OCI-LY7 (cell line): ENCODE measurements around the gene CATSPERB. TPM values are rescaled to one million over a fixed set of nuclear protein-coding genes. Genes with fewer than 3 reads are reported as not detected.

Experiments
- BruUV-seq: library from RNA; stranded (reverse); fragments of 400-500 nt; replicated peaks from 2 replicates; lab custom pipeline; 2021; lab: Mats Ljungman, UMichigan
- CTCF ChIA-PET: fragments of 300-600 bp; sonication (Branson Sonifier 250); formaldehyde crosslinking; loops from one replicate; lab custom pipeline; 2022; ENCODE audit warnings: antibody characterized with exemption; ENCODE audit not compliant: unreplicated experiment; lab: Charles Lee
- POLR2A ChIA-PET: fragments of 300-600 bp; sonication (Branson Sonifier 250); formaldehyde crosslinking; loops from one replicate; lab custom pipeline; 2022; ENCODE audit warnings: antibody characterized with exemption; lab: Charles Lee
- DNase-seq: peaks from one replicate; pipeline ENCODE4 v3.0.0-alpha.2; 2015; ENCODE audit warnings: low spot score
- H2AFZ ChIP-seq: fragments of 200-600 bp; sonication (generic), shearing (Covaris generic); 2 replicates; pipeline ENCODE4 v1.6.1; 2014; ENCODE audit warnings: mild to moderate bottlenecking, antibody characterized with exemption, low read length, moderate library complexity
- H3K27ac ChIP-seq: fragments of 200-600 bp; sonication (generic); 2 replicates; pipeline ENCODE4 v1.5.1; 2014; ENCODE audit warnings: mixed run types, low read depth, mild to moderate bottlenecking, moderate library complexity, low read length, inconsistent platforms; ENCODE audit not compliant: poor library complexity, severe bottlenecking
- H3K36me3 ChIP-seq: fragments of 200-600 bp; sonication (generic); 2 replicates; pipeline ENCODE4 v1.6.1; 2014; ENCODE audit warnings: mild to moderate bottlenecking, antibody characterized with exemption, low read length, moderate library complexity, mixed read lengths; ENCODE audit not compliant: insufficient read depth
- H3K4me1 ChIP-seq: fragments of 200-600 bp; sonication (generic); 2 replicates; pipeline ENCODE4 v1.5.1; 2014; ENCODE audit warnings: mild to moderate bottlenecking, low read length; ENCODE audit not compliant: insufficient read depth, poor library complexity, severe bottlenecking
- H3K4me2 ChIP-seq: fragments of 200-600 bp; sonication (generic); 2 replicates; pipeline ENCODE4 v1.6.1; 2014; ENCODE audit warnings: mild to moderate bottlenecking, low read length
- H3K4me3 ChIP-seq: fragments of 200-600 bp; sonication (generic); 2 replicates; pipeline ENCODE4 v1.5.1; 2014; ENCODE audit warnings: mild to moderate bottlenecking, low read depth, low read length; ENCODE audit not compliant: poor library complexity, severe bottlenecking
- H3K79me2 ChIP-seq: fragments of 200-600 bp; sonication (generic); 2 replicates; pipeline ENCODE4 v1.6.1; 2016; ENCODE audit warnings: low read depth, mild to moderate bottlenecking, low read length, moderate library complexity, mixed read lengths; ENCODE audit not compliant: insufficient read depth
- H3K9me2 ChIP-seq: fragments of 200-600 bp; sonication (generic); 2 replicates; pipeline ENCODE4 v1.6.1; 2016; ENCODE audit warnings: mild to moderate bottlenecking, low read length, mixed read lengths; ENCODE audit not compliant: insufficient read depth
- H3K9me3 ChIP-seq: fragments of 200-600 bp; sonication (generic); 2 replicates; pipeline ENCODE4 v1.6.1; 2014; ENCODE audit warnings: mild to moderate bottlenecking, mixed run types, low read length, mixed read lengths
- H4K20me1 ChIP-seq: fragments of 200-600 bp; sonication (generic); 2 replicates; pipeline ENCODE4 v1.6.1; 2014; ENCODE audit warnings: mild to moderate bottlenecking, antibody characterized with exemption, low read length, moderate library complexity, mixed read lengths; ENCODE audit not compliant: insufficient read depth
- EZH2phosphoT487 ChIP-seq: fragments of 200-600 bp; sonication (generic); IDR thresholded peaks from 2 replicates; pipeline ENCODE4 v1.6.1; 2018; ENCODE audit warnings: low read depth, borderline replicate concordance, mild to moderate bottlenecking, mixed run types, antibody characterized with exemption, low read length, moderate library complexity, mixed read lengths
- intact Hi-C: fragments of 100-400 bp; cut with micrococcal nuclease; formaldehyde crosslinking; loops from one replicate; pipeline ENCODE4 v1.10.0; 2022; ENCODE audit not compliant: unreplicated experiment
- total RNA-seq, 2 experiments: library from RNA; depleted of rRNA in 1 of 2; stranded (reverse); fragments of >200 nt in 1 of 2; shearing (Covaris generic) in 1 of 2; gene quantifications; 2 replicates each; pipeline ENCODE4 v1.2.3, GENCODE V29; 2014 to 2022
- TF ChIP-seq, protein P1 (sequence below): fragments of 200-600 bp; sonication (generic); conservative IDR thresholded peaks from 2 replicates; pipeline ENCODE4 v1.5.1; 2014; ENCODE audit warnings: mild to moderate bottlenecking, antibody characterized with exemption, low read length, moderate library complexity, mixed read lengths

The CATSPERB gene
- total RNA-seq, 2 experiments from 2014 or later: not detected

DNA sequence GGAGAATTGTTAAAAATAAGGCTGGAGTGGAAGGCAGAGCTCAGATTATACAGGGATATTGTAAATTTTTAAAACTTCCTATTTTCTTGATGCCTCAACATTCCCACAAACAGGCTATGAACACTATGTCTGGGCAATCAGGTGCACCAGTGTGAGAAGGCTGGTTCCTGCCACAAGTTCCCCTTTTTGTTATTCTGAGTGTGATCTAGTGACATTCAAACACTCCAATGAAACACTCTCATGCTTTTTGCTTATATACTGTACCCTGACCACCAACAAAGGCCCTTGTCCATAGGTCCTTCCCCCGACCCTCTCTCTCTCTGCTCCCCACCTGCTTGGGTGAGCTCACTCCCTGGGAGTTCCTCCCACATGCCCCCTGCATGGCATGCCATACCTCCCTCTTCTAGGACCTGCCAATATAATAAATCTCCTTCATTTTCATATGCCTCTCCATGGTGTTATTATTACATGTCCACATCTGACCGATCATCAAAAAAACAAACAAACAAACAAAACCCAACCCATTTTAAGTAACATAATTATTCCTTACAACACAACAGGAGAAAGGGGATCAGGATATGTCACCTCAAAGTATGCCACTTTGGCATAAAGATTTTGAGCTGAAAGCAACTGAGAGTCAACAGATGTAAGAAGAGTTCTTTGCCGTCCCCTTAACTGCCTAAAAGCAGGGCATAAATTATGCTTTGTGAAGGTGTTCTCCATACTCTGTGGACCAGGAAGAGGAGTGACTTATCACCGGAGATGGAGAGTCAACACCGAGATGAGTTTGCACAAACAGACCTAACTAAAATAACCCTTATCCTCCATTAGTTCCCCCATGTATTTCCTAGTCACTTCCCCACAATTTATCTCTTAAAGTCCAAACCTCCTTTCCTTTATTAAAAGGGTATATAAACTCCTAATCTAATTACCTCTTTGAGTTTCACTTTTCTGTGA lies 42.5 kb upstream of the CATSPERB start:
- Histone ChIP-seq H3K36me3 (no peaks in the 10 kb centered on the region), H2AFZ (no peak overlapping the region), H3K9me3 (no peaks in the 10 kb centered on the region), H4K20me1 (no peaks in the 10 kb centered on the region), H3K4me2 (no peak overlapping the region), H3K9me2 (no peaks in the 10 kb centered on the region), H3K27ac (no peak overlapping the region), H3K4me3 (no peak overlapping the region), H3K79me2 (no peaks in the 10 kb centered on the region), H3K4me1 (no peaks in the 10 kb centered on the region)
- BruUV-seq: no TSS peak
- CTCF ChIA-PET: no interaction called here
- intact Hi-C loops: no loop called here
- DNase-seq: no peak
- POLR2A ChIA-PET: interaction anchor here (0.5 to 1.2 kb wide), 5 partner anchors 11 to 1882 kb away, joined by 3 to 6 read pairs (median 4); no protein-coding TSS in a partner anchor
- TF ChIP-seq EZH2phosphoT487: no peak
- TF ChIP-seq, protein P1, sequence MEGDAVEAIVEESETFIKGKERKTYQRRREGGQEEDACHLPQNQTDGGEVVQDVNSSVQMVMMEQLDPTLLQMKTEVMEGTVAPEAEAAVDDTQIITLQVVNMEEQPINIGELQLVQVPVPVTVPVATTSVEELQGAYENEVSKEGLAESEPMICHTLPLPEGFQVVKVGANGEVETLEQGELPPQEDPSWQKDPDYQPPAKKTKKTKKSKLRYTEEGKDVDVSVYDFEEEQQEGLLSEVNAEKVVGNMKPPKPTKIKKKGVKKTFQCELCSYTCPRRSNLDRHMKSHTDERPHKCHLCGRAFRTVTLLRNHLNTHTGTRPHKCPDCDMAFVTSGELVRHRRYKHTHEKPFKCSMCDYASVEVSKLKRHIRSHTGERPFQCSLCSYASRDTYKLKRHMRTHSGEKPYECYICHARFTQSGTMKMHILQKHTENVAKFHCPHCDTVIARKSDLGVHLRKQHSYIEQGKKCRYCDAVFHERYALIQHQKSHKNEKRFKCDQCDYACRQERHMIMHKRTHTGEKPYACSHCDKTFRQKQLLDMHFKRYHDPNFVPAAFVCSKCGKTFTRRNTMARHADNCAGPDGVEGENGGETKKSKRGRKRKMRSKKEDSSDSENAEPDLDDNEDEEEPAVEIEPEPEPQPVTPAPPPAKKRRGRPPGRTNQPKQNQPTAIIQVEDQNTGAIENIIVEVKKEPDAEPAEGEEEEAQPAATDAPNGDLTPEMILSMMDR: no peak

DNA sequence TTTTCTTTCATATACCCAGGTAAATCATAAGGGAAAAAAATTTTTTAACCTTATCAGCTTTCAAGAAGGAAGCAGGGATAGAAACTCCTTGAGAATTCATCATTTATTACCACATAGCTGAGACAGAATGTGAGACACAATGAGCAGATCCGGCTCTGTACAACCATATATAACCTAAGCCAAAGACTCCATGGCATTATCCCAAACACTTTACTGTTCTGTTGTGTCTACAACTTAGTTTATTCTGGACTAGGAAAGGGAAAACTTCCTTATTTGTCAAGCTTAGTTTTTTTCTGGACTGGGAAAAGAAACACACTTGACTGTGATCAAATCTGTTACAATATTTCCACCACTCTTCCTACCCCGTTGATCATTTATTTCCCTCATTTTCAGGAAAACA lies 38.3 kb upstream of the CATSPERB start:
- no peak for DNase-seq
- TF ChIP-seq EZH2phosphoT487: no peak
- TF ChIP-seq, protein P1: no peak
- H3K4me2 ChIP-seq: no peak overlapping the region
- no peaks in the 10 kb centered on the region for H3K9me2 ChIP-seq
- H4K20me1 ChIP-seq: no peaks in the 10 kb centered on the region
- intact Hi-C loops: no loop called here
- CTCF ChIA-PET: no interaction called here
- no peak overlapping the region for H3K4me3 ChIP-seq
- POLR2A ChIA-PET: no interaction called here
- H3K9me3 ChIP-seq: no peaks in the 10 kb centered on the region
- H3K4me1 ChIP-seq: no peaks in the 10 kb centered on the region
- no peak overlapping the region for H3K27ac ChIP-seq
- no peaks in the 10 kb centered on the region for H3K36me3 ChIP-seq
- no peak overlapping the region for H2AFZ ChIP-seq
- BruUV-seq: no TSS peak
- H3K79me2 ChIP-seq: no peaks in the 10 kb centered on the region
